ENCODE measurements around the gene KIRREL2.

KIRREL2 gene

DNA sequence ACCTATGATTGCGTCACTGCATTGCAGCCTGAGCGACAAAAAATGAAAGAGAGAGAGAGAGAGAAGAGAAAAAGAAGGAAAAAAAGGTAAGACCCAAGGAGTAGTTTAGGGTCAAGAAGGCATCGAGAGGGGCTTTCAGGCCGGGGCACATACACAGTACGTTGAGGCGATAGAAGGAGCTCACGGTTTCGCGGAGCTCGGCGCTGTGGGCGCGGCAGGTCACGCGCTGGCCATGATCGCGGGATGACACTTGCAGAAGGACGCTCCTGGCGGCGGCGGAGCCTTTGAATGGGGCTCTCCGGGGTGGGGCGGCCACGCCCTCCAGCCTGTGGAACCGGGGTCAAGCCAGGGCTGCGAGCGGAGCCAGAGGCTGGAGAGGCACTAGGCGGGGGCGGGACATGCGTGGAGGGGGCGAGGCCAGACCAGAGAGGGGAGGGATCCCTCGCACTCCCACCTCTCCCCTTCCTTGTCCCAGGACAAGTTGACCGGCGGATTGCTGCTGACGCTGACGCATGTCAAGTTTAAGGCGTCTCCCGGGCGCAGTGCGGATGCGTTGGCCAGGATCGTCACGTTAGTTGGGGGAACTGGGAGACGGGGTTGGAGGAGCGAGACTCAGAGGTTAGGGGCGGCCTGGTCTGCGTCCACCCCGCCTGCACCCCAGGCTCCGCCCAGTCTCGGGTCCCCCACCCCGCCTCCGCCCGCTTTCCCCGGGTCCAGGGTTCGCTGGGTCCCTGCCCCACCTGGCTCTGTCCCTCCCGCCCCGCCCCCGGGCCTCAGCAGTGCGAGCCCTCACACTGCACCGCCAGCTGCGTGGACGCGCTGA is 11.3 kb upstream of the KIRREL2 start:
- DNase-seq (ENCODE audit: low read depth) = no peak

DNA sequence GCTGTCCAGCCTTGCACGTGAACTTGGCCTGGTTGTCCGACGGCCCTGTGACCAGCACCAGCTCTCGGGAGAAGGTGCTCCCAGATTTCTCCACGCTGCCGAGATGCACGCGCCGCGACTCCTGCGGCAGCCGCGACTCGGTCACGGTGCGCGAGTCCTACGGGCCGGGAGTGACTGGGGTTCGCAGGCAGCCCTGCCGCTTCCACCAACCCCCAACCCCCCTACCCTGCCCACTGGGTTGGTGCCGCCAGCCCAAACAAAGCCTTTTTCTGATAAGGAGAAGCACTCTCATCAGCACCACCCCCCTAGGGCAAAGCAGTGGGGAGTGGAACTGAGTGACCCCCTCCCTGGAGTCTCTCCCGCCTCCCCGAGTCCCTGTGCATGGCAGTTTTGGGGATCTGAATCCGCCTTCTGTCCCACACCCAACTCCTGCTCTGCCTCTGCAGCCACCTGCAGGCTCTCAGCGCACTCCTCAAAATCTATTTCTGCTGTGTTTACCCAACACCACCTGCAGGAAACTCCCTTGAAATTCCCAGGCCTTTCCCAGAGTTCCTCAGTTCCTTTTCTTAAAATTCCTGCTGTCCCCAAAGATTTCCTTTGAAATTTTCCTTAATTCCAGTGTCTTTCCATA is 10.6 kb upstream of the KIRREL2 start:
- DNase-seq (ENCODE audit: low read depth) = no peak

DNA sequence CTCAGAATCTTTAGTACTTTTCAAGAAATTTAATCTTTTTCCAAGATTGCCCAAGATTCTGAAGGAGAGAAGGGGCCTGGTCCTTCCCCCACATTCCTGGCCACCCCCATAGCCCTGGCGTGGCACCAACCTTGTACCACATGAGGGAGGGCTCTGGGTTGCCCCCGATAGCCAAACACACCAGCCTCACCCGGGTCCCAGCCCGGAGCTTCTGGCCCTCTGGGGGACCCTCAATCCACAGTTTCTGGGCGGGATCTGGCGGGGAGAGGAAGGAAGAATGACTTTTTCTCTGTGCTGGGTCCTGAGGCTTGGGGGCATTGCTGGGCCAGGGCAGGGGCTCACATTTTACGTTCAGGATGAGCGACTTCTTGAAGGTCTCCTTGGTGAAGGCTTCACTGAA is 8.8 kb upstream of the KIRREL2 start:
- DNase-seq (ENCODE audit: low read depth) = no peak

DNA sequence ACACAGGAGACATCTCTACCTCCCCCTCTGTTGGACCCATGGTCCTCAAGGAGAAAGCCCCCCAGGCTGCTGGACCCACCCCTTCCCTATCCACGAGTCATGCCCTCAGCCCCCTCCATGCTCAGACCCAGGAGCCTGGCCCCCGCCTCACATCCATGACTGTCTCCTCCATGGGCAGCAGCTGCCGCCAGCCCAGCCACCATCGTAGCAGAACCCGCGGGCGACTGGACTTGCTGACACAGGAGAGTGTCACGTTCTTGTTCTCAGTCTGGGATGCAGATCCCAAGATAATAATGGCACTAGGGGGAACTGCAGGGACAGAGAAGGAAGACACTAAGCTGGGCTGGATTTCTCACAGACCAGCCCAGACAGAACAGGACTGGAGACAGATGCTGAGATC is 8.2 kb upstream of the KIRREL2 start:
- DNase-seq (ENCODE audit: low read depth) = no peak

DNA sequence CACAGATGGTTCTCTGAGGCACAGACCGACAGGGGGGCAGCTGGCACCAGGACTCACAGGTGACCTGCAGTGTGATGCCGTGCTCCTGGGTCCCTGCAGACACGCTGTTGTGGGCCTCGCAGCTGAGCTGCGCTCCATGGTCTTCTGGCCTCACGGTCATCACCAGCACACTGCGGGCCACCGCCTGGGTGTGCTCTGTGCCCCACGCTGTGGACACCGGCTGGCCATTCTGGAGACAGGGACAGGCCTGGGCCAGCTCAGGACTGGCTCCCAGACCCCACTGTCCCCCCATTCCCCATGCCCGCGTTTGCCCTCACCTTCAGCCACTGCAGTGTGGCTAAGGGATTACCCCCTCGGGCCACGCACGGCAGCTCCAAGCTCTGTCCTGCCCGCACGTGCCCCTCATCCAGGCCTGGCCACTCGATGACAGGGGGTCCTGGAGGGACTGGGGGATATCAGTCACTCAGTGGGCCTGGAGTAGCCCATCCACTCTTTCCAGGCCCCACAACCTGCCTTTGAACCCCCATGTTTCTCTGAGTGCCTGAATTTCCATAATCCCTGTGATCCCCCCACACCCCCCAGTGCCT is 7.7 kb upstream of the KIRREL2 start:
- DNase-seq (ENCODE audit: low read depth) = no peak

DNA sequence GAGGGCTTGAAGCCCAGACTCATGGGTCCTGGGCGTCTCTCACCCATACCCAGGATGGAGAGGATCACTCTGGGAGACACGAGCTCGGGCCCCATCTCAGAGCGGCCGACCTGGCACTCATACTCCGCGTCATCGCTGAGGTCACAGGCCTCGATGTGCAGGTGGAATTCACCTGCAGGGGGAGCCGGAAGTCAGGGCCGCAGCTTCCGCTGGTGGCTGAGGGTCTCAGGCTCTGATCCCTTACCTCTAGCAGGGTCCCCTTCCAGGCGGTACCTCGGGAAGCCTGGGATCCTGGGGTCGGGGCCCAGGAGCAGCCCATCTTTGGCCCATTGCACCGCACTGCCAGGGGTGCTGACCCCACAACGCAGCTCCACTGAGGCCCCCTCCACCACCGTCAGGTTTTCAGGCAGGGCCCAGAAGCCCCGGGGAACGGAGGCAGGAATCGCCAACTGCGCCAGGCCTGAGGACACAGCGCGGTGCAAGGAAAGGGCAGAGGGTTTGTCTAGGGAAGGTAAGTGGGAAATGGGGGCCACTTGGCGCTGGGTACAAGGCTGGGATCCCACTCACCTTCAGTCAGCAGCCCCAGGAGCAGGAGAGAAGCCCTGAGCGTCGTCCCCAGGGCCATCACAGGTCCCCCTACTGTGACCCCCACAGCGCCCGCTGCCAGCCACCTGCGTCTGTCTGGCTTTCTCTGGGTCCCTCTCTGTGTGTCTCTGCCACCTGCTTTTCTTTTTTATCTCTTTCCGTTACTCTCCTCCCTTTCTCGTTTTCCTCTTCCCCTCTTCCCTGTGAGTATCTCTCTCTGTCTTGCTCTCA is 5.3 kb upstream of the KIRREL2 start:
- DNase-seq (ENCODE audit: low read depth) = no peak

DNA sequence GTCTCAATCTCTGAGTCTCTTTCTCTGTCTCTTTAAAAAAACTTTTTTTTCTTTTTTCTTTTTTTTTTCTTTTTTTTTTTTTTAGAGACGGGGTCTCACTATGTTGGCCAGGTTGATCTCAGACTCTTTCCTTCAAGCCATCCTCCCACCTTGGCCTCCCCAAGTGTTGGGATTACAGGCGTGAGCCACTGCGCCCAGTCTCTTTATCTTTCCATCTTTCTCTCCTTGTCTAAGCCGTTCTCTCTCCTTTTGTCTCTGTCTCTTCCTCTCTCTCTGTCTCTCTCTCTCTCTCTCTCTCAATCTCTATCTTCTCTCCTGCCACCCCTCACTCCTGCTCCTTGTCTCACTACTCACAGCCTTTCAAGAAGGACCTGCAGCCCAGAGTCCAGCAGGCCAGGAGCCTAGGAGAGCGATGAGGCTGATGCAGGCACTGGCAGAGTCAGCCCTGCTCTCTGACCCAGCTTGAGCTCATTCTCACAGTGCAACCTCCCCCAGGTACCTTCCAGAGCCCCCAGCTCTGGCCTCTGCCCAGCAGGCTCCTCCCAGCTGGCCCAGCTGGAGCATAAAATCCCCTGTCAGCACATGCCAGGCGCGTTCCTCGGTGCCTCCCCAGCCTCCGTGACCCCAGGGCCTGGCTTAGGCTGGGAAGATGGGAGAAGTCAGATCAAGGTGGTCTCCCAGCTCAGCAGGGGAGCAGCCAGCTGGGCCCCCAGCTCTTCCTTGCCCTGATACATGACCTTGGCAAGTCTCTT is 4.5 kb upstream of the KIRREL2 start, which contains the start of gene NPHS1:
NPHS1 (minus strand) TSS at position 476 of the 752 bp plus-strand sequence. CDS start 667 bp downstream, outside the sequence.
- no peak for DNase-seq (ENCODE audit: low read depth)

DNA sequence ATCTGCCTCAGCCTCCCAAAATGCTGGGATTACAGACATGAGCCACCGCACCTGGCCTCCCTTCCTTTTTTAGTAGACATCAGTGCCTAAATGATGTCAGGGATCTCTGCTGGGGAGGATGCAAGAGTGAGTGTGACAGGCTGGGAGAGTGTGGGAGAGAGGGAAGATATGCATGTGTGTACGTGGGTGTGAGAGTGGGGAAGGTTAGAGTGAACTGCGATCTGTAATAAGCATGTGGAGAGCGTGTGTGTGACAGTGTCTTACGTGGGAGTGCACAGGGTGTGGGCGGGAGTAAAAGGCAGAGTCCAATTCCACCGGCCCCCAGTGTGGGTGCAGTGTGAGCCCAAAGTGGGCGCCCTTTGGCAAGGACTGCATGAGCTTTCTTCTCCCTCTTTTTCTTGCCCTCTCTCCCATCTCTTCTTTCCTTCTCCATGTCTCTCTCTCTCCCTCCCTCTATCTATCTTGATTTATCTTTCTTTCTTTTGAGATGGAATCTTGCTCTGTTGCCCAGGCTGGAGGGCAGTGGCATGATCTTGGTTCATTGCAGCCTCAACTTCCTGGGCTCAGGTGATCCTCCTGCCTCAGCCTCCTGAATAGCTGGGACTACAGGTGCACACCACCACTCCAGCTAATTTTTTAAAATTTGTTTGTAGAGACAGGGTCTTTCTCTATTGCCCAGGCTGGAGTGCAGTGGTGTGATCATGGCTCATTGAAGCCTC is 3.5 kb upstream of the KIRREL2 start:
- no peak for DNase-seq (ENCODE audit: low read depth)

DNA sequence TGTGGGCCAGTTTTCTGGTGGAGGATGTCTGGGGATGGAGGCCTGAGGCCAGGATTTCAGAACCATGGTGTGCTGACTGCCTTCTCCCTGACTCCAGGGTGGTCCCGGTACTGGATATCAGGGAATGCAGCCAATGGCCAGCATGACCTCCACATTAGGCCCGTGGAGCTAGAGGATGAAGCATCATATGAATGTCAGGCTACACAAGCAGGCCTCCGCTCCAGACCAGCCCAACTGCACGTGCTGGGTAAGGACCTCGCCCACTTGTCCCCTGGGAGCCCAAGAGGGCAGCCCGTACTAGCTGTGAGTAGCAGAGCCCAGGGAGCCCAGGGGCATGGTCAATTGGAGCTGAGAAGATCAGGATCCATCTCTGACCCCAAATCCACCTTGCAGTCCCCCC is 1.6 kb downstream of the KIRREL2 start:
- DNase-seq (ENCODE audit: low read depth) = no peak

DNA sequence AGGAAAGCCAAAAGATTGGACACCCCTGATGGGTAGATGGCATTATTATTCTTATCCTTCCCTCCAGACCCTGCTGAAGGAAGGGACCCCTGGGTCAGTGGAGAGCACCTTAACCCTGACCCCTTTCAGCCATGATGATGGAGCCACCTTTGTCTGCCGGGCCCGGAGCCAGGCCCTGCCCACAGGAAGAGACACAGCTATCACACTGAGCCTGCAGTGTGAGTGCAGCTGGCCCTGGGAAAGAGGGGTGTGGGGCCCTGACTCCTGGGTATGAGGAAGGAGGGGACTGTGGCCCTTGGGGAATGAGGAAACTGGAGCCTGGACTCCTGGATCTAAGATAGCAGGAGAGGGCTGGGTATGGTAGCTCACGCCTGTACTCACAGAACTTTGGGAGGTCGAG is 2.7 kb downstream of the KIRREL2 start:
- DNase-seq (ENCODE audit: low read depth) = no peak

DNA sequence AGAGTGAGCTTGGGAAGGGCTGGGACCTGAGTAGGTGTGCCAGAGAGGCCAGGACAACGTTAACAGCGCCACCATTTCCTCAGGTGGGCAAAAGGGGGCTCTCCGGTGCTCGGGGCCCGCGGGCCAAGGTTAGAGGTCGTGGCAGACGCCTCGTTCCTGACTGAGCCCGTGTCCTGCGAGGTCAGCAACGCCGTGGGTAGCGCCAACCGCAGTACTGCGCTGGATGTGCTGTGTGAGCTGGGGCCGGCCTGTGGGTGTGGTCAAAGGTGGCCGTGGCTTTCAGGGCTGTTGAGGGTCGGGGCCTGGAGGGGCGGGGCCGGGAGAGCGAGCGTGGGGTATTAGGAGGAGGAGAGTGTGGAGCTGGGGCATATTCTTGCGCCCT is 3.7 kb downstream of the KIRREL2 start:
- no peak for DNase-seq (ENCODE audit: low read depth)

DNA sequence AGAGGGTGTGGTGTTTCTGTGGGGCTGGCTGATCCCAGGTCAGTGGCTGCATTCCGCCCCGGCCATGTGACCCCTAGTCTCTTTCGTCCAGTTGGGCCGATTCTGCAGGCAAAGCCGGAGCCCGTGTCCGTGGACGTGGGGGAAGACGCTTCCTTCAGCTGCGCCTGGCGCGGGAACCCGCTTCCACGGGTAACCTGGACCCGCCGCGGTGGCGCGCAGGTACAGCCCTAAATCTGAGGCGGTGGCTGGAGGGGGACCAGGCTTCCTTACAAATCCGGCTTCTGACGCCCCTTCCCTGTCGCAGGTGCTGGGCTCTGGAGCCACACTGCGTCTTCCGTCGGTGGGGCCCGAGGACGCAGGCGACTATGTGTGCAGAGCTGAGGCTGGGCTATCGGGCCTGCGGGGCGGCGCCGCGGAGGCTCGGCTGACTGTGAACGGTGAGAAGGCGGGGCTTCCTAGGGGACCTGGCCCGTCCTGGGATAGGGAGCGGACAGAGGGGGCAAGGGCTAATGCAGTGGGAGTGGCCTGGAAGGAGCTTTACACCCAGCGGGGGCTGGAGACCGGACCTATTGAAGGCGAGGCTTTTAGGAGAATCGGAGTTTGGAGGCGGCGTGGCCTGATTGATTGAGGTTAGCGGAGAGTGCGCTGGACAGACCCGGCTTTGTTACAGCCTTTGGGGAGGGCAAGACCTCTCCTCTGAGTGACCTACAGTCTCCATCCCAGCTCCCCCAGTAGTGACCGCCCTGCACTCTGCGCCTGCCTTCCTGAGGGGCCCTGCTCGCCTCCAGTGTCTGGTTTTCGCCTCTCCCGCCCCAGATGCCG is 4.3 kb downstream of the KIRREL2 start:
- DNase-seq (ENCODE audit: low read depth) = no peak

DNA sequence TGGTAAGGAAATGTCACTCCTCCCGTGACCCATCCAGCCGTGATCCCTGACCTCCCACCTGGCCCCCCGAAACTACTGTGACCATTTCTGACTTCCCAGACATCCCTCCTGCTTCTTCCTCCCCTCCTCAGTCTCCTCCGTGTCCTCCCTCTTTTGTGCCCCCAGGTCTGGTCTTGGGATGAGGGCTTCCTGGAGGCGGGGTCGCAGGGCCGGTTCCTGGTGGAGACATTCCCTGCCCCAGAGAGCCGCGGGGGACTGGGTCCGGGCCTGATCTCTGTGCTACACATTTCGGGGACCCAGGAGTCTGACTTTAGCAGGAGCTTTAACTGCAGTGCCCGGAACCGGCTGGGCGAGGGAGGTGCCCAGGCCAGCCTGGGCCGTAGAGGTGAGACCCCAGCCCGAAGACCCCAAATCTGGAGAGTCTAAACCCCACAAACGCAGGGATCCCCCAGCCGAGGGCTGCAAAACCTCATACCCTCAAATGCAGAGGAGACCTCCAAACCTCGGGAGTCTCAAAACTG is 5.0 kb downstream of the KIRREL2 start:
- no peak for DNase-seq (ENCODE audit: low read depth)

DNA sequence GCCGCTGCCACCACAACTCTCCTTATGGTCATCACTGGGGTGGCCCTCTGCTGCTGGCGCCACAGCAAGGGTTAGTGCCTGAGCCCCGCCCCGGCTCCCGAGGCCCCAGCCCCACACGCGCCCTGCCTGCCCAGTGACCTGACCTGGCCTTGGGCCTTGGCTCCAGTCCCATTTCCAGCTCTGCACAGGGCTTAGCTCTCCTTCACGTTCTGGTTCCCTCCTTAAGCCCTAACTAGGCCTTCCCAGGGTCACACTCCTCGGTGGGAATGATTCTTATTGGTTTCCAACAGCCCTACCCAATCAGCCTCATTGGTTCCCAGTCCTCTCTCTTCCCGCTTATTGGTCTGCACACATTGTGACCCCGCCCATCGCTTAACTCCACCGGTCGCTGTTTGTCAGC is 5.8 kb downstream of the KIRREL2 start:
- DNase-seq (ENCODE audit: low read depth) = no peak

DNA sequence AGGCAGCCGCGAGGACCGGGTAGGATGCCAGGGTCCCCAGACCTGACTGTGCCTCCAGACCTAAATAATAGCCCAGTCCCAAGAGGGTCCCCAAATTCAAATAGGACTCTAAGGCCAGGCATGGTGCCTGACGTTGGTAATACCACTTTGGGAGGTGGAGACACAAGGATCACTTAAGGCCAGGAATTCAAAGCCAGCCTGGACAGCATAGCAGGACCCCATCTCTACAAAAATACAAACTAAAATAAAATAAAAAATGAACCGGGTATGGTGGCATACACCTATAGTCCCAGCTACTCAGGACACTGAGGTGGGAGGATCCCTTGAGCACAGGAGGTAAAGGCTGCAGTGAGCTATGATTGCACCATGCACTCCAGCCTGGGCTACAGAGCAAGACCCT is 6.3 kb downstream of the KIRREL2 start:
- DNase-seq (ENCODE audit: low read depth) = no peak

DNA sequence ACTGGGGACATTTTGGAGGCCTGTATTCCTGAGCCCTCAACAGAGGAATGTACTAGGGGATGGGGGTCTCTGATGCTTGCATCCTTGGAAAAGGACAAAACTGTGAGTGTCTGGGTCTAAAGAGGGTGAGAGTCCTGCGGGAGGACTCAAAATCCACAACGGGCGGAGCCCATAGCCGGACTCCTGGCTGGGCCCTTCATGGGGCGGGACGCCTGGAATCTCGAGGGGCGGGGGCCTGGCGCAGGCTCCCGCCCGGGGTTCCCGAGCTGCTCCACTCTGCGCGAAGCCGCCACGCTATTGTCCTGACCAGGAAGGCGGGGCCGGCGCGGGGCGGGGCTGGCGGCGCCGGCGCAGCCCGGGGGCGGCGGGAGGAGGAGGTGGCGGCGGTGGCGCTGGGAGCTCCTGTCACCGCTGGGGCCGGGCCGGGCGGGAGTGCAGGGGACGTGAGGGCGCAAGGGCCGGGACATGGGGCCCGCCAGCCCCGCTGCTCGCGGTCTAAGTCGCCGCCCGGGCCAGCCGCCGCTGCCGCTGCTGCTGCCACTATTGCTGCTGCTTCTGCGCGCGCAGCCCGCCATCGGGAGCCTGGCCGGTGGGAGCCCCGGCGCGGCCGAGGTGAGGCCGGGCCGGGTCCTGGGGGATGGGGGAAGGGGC is 11.6 kb downstream of the KIRREL2 start, which contains the start of gene APLP1:
APLP1 (plus strand) TSS at position 403 of the 651 bp plus-strand sequence; CDS start at position 466, 63 bp downstream.
- peak; percentile 47 for DNase-seq (ENCODE audit: low read depth)

DNA sequence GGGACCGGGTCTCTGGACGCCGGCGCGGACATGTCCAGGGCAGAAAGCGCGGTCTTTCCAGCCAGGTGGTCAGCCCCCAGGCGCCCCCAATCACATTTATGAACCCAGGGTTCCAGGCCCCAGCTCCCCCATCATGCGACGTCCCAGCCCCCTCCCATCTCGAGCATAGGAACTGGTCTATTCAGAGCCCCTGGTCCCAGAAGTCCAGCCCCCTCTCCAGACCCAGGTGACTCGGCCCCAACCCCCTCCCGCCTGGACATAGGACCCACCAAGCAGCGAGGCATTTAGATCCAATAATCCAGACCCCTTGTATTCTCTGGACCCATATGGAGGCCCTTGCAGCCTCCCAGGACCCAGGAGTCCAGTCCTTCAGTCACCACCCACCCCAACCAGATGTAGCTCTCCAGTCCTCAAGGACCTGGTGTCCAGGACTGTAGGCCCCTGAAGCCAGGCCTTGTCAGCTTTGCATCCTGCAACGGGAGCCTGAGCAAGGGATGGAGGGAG is 12.2 kb downstream of the KIRREL2 start:
- DNase-seq (ENCODE audit: low read depth) = no peak

DNA sequence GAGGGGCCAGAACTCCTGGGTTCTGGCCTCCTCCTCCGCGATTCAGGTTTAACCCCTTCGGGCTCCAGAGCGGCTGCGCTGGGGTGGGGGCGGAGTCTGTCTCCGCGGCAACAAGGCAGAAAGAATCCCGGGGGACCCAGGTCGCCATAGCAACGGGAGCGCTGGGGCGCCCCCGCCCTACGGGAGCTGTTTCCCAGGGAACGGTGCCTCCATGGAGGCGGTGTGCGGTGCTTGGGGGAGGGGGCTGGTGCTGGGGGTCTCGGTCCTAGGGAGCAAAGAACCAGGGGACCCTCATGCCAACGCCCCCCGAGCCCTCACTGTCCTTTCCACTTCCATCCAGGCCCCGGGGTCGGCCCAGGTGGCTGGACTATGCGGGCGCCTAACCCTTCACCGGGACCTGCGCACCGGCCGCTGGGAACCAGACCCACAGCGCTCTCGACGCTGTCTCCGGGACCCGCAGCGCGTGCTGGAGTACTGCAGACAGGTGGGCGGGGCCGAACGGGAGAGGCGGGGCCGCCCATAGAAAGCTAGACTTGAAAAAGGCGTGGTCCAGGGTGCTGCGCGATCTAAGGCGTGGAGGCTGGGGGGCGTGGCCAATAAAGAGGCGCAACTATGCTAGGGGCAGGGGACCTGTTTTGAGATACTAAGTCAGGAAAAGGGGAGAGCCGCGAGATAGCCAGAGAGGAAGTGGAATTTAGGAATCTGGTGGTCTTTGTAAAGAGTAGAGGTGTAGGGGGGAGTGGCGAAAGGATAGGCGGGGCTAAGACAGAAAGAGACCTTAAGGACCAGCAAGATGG is 12.8 kb downstream of the KIRREL2 start:
- DNase-seq (ENCODE audit: low read depth) = no peak
